Measurements from ENCODE around the gene PDCD1. TPM values are rescaled to one million over a fixed set of nuclear protein-coding genes. Genes with fewer than 3 reads are reported as not detected.
A peak's percentile ranks its signal among the peaks of the same experiment; 100 is the strongest.

The PDCD1 gene
- total RNA-seq, 1 experiment from 2014 or later: not detected

DNA sequence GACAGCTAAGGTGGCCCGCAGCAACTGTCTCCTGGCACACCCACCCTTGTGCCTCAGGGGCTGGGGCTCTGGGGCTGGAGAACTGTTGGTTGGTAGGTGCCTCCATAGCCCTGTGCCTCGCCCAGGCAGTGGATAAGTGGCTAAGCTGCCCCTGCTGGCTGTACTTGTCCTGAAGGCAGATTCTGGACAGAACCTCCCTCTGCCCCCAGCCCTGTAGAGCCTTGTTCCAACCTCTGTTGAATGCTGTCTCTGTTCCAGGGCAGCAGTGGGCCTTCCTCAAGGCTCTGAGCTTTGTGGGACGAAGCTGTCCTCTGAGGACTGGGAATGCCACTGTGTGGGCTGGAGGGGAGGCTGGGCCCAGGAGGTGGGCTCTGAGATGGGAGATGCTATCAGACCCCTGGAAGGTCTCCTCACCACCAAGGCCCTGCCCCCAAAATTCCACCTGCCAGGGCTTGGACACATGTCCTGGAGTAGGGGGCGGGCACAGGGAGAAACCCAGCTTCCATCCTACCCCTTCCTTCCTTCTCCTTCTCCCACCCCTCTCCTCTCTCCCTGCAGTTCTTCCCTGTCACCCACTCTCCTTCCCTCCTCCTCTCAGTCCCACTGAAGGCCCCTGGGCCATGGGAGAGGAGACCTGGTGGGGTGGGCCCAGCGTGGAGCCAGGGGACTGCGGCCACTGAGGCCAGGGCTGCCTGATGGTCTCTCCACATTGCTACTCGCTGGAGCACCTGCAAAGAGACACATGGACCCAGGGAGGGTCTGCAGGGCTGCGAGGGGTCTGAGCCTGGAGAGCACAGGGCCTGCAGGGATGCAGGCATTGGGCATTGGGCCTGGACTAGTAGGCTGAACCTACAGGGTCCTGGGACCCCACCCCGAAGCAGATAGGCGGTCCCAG lies 1.7 kb upstream of the PDCD1 start:
- Histone ChIP-seq H4K20me1 (ENCODE audit: insufficient read depth, low read depth, low read length) (no peaks in the 10 kb centered on the region), H2AFZ (ENCODE audit: low read length) (no peak overlapping the region), H3K4me3 (ENCODE audit: low read length) (peak overlapping the region; percentile 53; the same call in 1 of the 2 replicates), H3K27me3 (ENCODE audit: low read length) (no peaks in the 10 kb centered on the region), H3K4me2 (ENCODE audit: low read depth, low read length, poor library complexity, severe bottlenecking) (peak overlapping the region; percentile 74), H3K36me3 (ENCODE audit: insufficient read depth, low read length) (no peaks in the 10 kb centered on the region), H3K27ac (ENCODE audit: low read length) (no peak overlapping the region), H3K4me1 (ENCODE audit: low read length) (peaks cover 22% of the 10 kb centered on the region), H3K9ac (ENCODE audit: low read length) (peak overlapping the region; percentile 46), H3K9me3 (ENCODE audit: low read length) (peaks cover 6% of the 10 kb centered on the region; the same call in 1 of the 2 replicates), H3K9me2 (replicated peaks; ENCODE audit: insufficient read depth, low read length) (no peaks in the 10 kb centered on the region), H3K79me2 (ENCODE audit: low read length) (no peaks in the 10 kb centered on the region)
- DNase-seq: no peak

DNA sequence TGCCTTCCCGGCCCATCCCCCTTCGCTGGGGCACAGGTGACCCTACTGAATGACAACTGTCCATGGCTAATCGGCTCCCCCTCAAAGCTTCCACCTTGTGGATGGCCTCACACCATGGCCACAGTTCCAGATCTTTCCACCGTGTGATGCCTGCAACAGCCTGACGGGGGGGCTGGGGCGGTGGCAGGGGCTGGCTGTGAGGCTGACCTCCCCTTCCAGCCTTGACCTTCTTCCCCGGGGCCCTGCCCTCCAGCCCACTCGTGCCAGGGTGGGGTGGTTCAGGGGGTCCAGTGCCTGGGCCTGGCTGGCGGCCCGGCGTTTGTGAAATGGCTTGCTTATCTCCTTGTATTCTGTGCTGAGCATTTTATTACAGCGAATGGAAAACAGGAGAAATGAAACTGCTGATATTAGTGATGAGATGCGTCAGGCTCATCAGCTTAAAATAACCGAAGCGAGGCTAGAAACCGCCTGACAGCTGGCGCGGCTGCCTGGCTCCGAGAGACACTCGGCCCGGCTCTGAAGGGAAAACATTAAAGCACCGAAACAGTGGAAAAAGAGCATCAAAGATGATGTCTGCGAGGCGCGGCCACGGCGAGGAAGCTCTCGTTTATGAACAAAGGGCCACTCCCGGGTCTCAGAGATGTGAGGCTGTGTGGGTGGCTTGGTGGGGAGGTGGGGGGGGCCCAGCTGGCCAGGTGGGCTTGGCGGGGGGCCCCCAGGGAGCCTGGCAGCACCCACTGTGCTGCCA lies 916 bp upstream of the PDCD1 start:
- Histone ChIP-seq H3K9ac (ENCODE audit: low read length) (peak overlapping the region; percentile 46), H3K36me3 (ENCODE audit: insufficient read depth, low read length) (no peaks in the 10 kb centered on the region)

DNA sequence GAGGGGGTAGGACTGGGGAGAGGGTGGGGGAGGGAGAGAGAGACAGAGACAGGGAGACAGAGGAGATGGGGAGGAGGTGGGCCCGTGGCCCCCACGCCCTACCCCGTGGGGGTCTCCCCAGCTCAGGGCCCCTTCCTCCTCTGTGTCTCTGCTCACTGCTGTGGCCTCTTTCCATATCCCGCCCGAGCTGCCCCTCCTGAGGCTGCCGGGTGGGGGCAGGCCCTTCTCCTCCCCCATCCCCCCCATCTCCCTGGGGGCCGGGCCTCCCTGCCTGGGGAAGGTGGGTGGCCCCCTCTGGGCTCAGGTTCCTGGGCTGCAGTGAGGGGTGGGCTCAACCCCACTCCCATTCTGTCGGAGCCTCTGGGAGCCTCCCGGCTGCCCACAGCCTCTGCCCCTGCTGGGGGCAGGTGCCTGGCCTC lies 332 bp upstream of the PDCD1 start:
- Histone ChIP-seq H3K27ac (ENCODE audit: low read length) (no peak overlapping the region), H3K79me2 (ENCODE audit: low read length) (no peaks in the 10 kb centered on the region), H3K4me3 (ENCODE audit: low read length) (peak overlapping the region; percentile 53; the same call in 1 of the 2 replicates), H4K20me1 (ENCODE audit: insufficient read depth, low read depth, low read length) (no peaks in the 10 kb centered on the region), H2AFZ (ENCODE audit: low read length) (no peak overlapping the region), H3K9me3 (ENCODE audit: low read length) (no peaks in the 10 kb centered on the region; the same call in 1 of the 2 replicates), H3K9ac (ENCODE audit: low read length) (peak overlapping the region; percentile 46; the same call in 1 of the 2 replicates), H3K4me2 (ENCODE audit: low read depth, low read length, poor library complexity, severe bottlenecking) (peak overlapping the region; percentile 74), H3K9me2 (replicated peaks; ENCODE audit: insufficient read depth, low read length) (no peaks in the 10 kb centered on the region), H3K4me1 (ENCODE audit: low read length) (peaks cover 22% of the 10 kb centered on the region), H3K27me3 (ENCODE audit: low read length) (no peaks in the 10 kb centered on the region), H3K36me3 (ENCODE audit: insufficient read depth, low read length) (no peaks in the 10 kb centered on the region)
- DNase-seq: no peak

More for the DNA sequence above, 916 bp upstream of the PDCD1 start:
- H3K9me2 ChIP-seq (replicated peaks; ENCODE audit: insufficient read depth, low read length): no peaks in the 10 kb centered on the region
- DNase-seq: peak; percentile 80
- H3K27ac ChIP-seq (ENCODE audit: low read length): no peak overlapping the region
- peaks cover 22% of the 10 kb centered on the region for H3K4me1 ChIP-seq (ENCODE audit: low read length)
- H3K4me2 ChIP-seq (ENCODE audit: low read depth, low read length, poor library complexity, severe bottlenecking): peak overlapping the region; percentile 74
- H2AFZ ChIP-seq (ENCODE audit: low read length): no peak overlapping the region; the same call in 1 of the 2 replicates
- no peaks in the 10 kb centered on the region for H4K20me1 ChIP-seq (ENCODE audit: insufficient read depth, low read depth, low read length)
- H3K27me3 ChIP-seq (ENCODE audit: low read length): no peaks in the 10 kb centered on the region
- H3K4me3 ChIP-seq (ENCODE audit: low read length): peak overlapping the region; percentile 53; the same call in 1 of the 2 replicates
- peaks cover 5% of the 10 kb centered on the region; the same call in 1 of the 2 replicates for H3K9me3 ChIP-seq (ENCODE audit: low read length)
- H3K79me2 ChIP-seq (ENCODE audit: low read length): no peaks in the 10 kb centered on the region

DNA sequence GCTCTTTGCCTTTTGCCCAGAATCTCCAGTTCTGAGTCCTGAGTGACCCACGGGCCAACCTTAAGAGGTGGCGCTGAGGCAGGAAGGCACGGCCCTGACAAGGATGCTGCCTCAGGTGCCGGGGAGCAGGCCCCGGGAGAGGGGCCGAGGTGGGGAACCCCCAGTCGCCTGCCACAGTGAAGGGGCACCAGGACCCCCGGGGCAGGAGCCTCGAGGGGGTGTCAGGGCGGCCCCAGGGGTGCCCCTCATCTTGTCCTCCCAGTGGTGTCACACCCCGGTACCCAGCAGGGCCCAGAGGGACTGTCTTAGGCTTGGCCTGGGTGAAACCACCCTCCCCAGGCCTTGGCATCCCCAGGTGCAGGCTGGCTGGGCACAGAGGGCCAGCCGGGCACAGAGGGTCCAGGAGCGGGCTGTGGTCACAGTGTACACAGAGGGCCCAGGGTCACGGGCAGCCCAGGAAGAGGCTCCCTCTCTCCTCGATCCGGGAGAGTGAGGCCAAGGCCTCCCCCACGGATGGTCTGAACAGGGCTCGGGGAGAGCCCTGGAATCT lies 1.0 kb downstream of the PDCD1 start:
- H3K4me2 ChIP-seq (ENCODE audit: low read depth, low read length, poor library complexity, severe bottlenecking): no peak overlapping the region
- H2AFZ ChIP-seq (ENCODE audit: low read length): no peak overlapping the region
- no peak overlapping the region for H3K9ac ChIP-seq (ENCODE audit: low read length)
- no peak for DNase-seq
- no peaks in the 10 kb centered on the region for H3K36me3 ChIP-seq (ENCODE audit: insufficient read depth, low read length)
- H3K79me2 ChIP-seq (ENCODE audit: low read length): no peaks in the 10 kb centered on the region
- no peaks in the 10 kb centered on the region for H4K20me1 ChIP-seq (ENCODE audit: insufficient read depth, low read depth, low read length)
- H3K4me3 ChIP-seq (ENCODE audit: low read length): no peak overlapping the region
- H3K4me1 ChIP-seq (ENCODE audit: low read length): peaks cover 22% of the 10 kb centered on the region
- H3K27me3 ChIP-seq (ENCODE audit: low read length): no peaks in the 10 kb centered on the region
- no peak overlapping the region for H3K27ac ChIP-seq (ENCODE audit: low read length)
- H3K9me2 ChIP-seq (replicated peaks; ENCODE audit: insufficient read depth, low read length): no peaks in the 10 kb centered on the region
- H3K9me3 ChIP-seq (ENCODE audit: low read length): no peaks in the 10 kb centered on the region

DNA sequence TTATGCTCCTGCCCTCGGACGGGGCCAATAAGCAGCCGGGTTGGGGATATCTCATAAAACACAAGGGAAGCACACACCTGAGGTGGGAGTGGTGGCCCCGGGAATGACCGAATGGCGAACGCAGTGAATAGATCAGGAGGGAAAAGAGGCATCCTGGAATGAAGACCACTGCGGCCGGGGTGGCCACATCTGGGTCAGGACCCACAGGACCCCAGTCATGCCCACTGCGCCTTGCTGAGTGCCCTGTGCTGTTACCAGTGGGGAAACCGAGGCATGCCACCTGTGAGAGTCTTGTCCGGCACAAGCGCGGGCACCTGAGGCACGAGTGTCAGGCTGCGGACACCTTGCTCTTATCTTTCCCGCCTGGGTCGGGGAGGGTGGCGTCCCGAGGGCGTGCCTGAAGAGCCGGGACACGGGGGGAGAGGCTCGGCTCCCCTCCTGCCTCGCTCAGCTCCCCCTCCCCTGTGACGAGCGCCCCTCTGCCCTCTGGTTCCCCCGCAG lies 1.6 kb downstream of the PDCD1 start:
- Histone ChIP-seq H3K9ac (ENCODE audit: low read length) (no peak overlapping the region), H3K27me3 (ENCODE audit: low read length) (no peaks in the 10 kb centered on the region), H3K4me3 (ENCODE audit: low read length) (no peak overlapping the region), H3K27ac (ENCODE audit: low read length) (no peak overlapping the region), H3K36me3 (ENCODE audit: insufficient read depth, low read length) (no peaks in the 10 kb centered on the region), H3K79me2 (ENCODE audit: low read length) (no peaks in the 10 kb centered on the region), H3K9me3 (ENCODE audit: low read length) (no peaks in the 10 kb centered on the region), H3K9me2 (replicated peaks; ENCODE audit: insufficient read depth, low read length) (no peaks in the 10 kb centered on the region), H4K20me1 (ENCODE audit: insufficient read depth, low read depth, low read length) (no peaks in the 10 kb centered on the region), H3K4me2 (ENCODE audit: low read depth, low read length, poor library complexity, severe bottlenecking) (no peak overlapping the region), H3K4me1 (ENCODE audit: low read length) (peaks cover 22% of the 10 kb centered on the region), H2AFZ (ENCODE audit: low read length) (no peak overlapping the region)
- DNase-seq: no peak

DNA sequence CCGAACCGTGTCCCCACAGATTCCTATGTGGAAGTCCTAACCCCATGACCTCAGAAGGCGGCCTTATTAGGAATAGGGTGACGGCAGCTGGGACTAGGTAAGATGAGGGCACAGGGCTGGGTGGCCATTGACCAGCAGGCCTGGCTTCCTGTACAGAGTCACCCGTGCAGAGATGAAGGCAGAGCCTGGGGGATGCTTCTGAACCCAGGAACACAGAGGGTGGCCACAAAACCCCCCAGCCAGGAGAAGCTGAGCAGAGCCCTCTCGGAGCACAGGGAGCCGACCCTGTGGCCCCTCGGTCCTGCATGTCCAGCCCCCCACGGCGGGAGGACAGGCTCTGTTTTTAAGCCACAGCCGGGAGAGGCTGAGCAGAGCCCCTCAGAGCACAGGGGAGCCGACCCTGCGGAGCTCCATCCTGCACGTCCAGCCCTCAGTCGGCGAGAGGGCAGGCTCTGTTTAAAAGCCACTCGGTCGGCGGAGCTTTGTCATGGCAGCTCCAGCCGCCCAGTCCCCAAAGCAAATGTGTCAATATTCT lies 2.7 kb downstream of the PDCD1 start:
- no peak overlapping the region for H3K9ac ChIP-seq (ENCODE audit: low read length)
- no peak for DNase-seq
- H3K9me3 ChIP-seq (ENCODE audit: low read length): no peaks in the 10 kb centered on the region
- H3K4me1 ChIP-seq (ENCODE audit: low read length): peaks cover 22% of the 10 kb centered on the region
- no peaks in the 10 kb centered on the region for H3K9me2 ChIP-seq (replicated peaks; ENCODE audit: insufficient read depth, low read length)
- H2AFZ ChIP-seq (ENCODE audit: low read length): no peak overlapping the region
- no peak overlapping the region for H3K27ac ChIP-seq (ENCODE audit: low read length)
- H3K4me3 ChIP-seq (ENCODE audit: low read length): no peak overlapping the region
- H3K27me3 ChIP-seq (ENCODE audit: low read length): no peaks in the 10 kb centered on the region
- no peaks in the 10 kb centered on the region for H3K36me3 ChIP-seq (ENCODE audit: insufficient read depth, low read length)
- no peak overlapping the region for H3K4me2 ChIP-seq (ENCODE audit: low read depth, low read length, poor library complexity, severe bottlenecking)
- H4K20me1 ChIP-seq (ENCODE audit: insufficient read depth, low read depth, low read length): no peaks in the 10 kb centered on the region
- no peaks in the 10 kb centered on the region for H3K79me2 ChIP-seq (ENCODE audit: low read length)

DNA sequence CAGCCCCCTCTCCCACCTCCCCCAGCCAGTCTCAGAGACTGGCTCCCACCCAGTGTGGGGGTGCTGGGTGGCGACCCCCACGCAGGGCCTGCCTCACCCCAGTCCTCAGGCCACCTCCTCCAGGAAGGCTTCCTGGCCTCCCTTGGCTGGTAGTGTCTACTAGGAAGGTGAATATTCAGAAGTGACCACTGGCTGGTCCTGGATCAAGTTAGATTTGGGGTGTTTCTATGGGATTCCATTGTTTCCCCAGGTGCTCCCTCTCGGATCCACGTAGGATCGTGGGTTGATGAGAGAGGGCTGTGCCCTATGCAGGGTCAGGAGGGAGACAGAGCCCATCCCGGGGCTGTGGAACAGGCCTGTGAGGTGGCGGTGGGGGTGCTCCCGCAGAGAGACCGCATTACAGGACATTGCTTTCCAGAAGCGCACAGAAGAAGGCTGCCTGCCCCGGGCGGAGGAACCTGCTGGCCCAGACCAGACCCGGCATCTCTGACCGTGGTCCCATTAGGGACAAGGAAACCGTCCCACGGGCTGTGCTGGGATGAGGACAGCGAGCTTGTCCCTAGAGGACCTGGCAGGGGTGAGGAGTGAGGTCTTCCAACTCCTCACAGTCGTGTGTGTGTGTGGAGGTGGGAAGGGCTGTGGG lies 3.3 kb downstream of the PDCD1 start:
- Histone ChIP-seq H3K4me2 (ENCODE audit: low read depth, low read length, poor library complexity, severe bottlenecking) (no peak overlapping the region), H3K36me3 (ENCODE audit: insufficient read depth, low read length) (no peaks in the 10 kb centered on the region), H3K4me3 (ENCODE audit: low read length) (no peak overlapping the region), H3K27ac (ENCODE audit: low read length) (no peak overlapping the region), H3K4me1 (ENCODE audit: low read length) (peaks cover 18% of the 10 kb centered on the region), H4K20me1 (ENCODE audit: insufficient read depth, low read depth, low read length) (no peaks in the 10 kb centered on the region), H3K27me3 (ENCODE audit: low read length) (no peaks in the 10 kb centered on the region), H3K79me2 (ENCODE audit: low read length) (no peaks in the 10 kb centered on the region), H3K9me3 (ENCODE audit: low read length) (no peaks in the 10 kb centered on the region), H2AFZ (ENCODE audit: low read length) (no peak overlapping the region), H3K9me2 (replicated peaks; ENCODE audit: insufficient read depth, low read length) (no peaks in the 10 kb centered on the region), H3K9ac (ENCODE audit: low read length) (no peak overlapping the region)
- DNase-seq: no peak
